Stimulated activated CD8-positive, alpha-beta memory T cell treated with anti-CD3 and anti-CD28 coated beads, Interleukin-2, amount 100 ng/mL, for 1 hour (primary cell): ENCODE data around the gene VAMP1.
A peak's percentile ranks its signal among the peaks of the same experiment; 100 is the strongest.
"Not testable (repeated sequence)": the region's sequence is repeated elsewhere in the genome, so short reads cannot be mapped to it uniquely, and the experiment has no call there.

Experiments used
- DNase-seq, 2 donors: peaks; one replicate each; pipeline ENCODE4 v3.0.0-alpha.2; 2020; ENCODE audit warnings: low read depth in 2 of 2

VAMP1 gene

GRCh38 chr12:6470375-6471163 lies at the start of gene VAMP1:
VAMP1 (minus strand) TSS chr12:6470677; CDS start chr12:6470531, 146 bp downstream.
- DNase-seq, result peak; percentile 92 to 96

- DNase-seq, result no peak
Measured at GRCh38 chr12:6520186-6520585, 49.7 kb upstream of the VAMP1 start.

GRCh38 chr12:6508087-6508486 lies 37.6 kb upstream of the VAMP1 start:
- no peak for DNase-seq

- DNase-seq, result no peak
Measured at GRCh38 chr12:6507102-6507998, 36.9 kb upstream of the VAMP1 start.

GRCh38 chr12:6500466-6500865 lies 30.0 kb upstream of the VAMP1 start:
- DNase-seq, result no peak

GRCh38 chr12:6497291-6497690 lies 26.8 kb upstream of the VAMP1 start:
- not testable (repeated sequence) for DNase-seq

- DNase-seq, result no peak
Measured at GRCh38 chr12:6494968-6495367, 24.5 kb upstream of the VAMP1 start.

- no peak for DNase-seq
Measured at GRCh38 chr12:6494258-6494743, 23.8 kb upstream of the VAMP1 start.

GRCh38 chr12:6493497-6494257 lies 23.2 kb upstream of the VAMP1 start, which contains the start of gene NCAPD2:
NCAPD2 (plus strand) TSS chr12:6494102; CDS start chr12:6495099, 997 bp downstream.
- peak; percentile 89 for DNase-seq

GRCh38 chr12:6492838-6493496 lies 22.5 kb upstream of the VAMP1 start, which contains the start of gene MRPL51:
MRPL51 (minus strand) TSS chr12:6493262; CDS start chr12:6493136, 126 bp downstream.
- DNase-seq, result peak; percentile 88 to 94

- DNase-seq, result not testable (repeated sequence)
Measured at GRCh38 chr12:6490673-6491072, 20.2 kb upstream of the VAMP1 start.

GRCh38 chr12:6489449-6489848 lies 19.0 kb upstream of the VAMP1 start:
- DNase-seq, result no peak

GRCh38 chr12:6488240-6488639 lies 17.8 kb upstream of the VAMP1 start:
- DNase-seq, result no peak

GRCh38 chr12:6478416-6478815 lies 7.9 kb upstream of the VAMP1 start:
- DNase-seq, result no peak

GRCh38 chr12:6477601-6478377 lies 7.3 kb upstream of the VAMP1 start:
- DNase-seq, result not testable (repeated sequence)

- DNase-seq, result no peak
Measured at GRCh38 chr12:6476489-6476888, 6.0 kb upstream of the VAMP1 start.

- not testable (repeated sequence) for DNase-seq
Measured at GRCh38 chr12:6475233-6475975, 4.9 kb upstream of the VAMP1 start.

GRCh38 chr12:6472491-6472890 lies 2.0 kb upstream of the VAMP1 start:
- no peak for DNase-seq

GRCh38 chr12:6471989-6472360 lies 1.5 kb upstream of the VAMP1 start:
- no peak for DNase-seq
